Measurements from ENCODE around the gene SFXN3.
A peak's percentile ranks its signal among the peaks of the same experiment; 100 is the strongest.

Gene SFXN3

GRCh38 chr10:101054876-101055275 is 23.8 kb downstream of the SFXN3 start:
- no peak for DNase-seq (ENCODE audit: extremely low read depth in 1 of 2, low read depth in 1 of 2)

GRCh38 chr10:101055411-101055810 is 24.4 kb downstream of the SFXN3 start:
- DNase-seq (ENCODE audit: extremely low read depth in 1 of 2, low read depth in 1 of 2): no peak

GRCh38 chr10:101056365-101057151 is 25.5 kb downstream of the SFXN3 start:
- no peak for DNase-seq (ENCODE audit: extremely low read depth in 1 of 2, low read depth in 1 of 2)

DNA sequence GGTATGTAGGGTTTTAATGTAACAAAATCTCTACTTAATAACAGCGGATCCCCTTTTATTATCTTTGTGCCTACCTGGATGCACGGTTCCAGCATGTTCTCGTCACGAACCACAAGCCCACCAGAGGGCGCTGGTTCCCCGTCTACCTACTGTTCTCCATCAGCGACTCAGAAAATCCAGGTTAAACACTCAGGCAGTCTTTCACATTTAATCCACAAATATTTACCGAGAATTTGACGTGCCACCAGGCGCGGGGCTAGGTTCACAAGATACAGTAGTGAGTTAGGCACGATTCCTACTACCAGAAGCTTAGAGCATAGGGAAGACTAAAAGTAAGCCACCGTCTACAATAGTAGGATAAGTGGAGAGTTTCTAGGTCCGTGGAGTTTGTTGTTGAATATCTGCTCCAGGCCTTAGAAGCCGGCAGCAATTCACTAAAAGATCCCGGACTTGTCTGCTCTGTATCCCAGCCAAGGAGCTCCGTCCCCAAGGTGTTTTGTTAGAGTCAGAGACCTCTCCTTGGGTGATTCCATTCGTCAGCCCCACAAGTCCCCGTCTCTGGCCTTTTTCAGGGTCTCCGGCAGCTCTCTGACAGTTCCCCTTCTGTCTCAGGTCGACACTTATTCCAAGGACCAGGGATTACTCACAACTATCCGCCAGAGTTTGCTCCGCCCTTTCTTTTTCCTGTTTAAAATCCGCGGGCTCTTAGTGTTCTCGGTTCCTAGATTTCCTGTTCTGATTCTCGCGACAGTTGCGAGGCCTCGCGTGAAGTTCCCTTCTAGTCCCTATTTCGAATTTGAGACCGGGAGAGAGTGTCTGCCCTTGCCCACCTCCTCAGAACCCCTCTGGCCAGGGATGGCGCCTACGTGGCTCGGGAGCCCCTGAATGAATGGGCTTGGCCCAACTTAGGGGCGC is 29.3 kb downstream of the SFXN3 start:
- peak; percentile 61 to 84 for DNase-seq (ENCODE audit: extremely low read depth in 1 of 2, low read depth in 1 of 2)

- DNase-seq (ENCODE audit: extremely low read depth in 1 of 2, low read depth in 1 of 2): peak; percentile 84 to 88
These were observed 30.1 kb downstream of the SFXN3 start for GRCh38 chr10:101060951-101061623.

- DNase-seq (ENCODE audit: extremely low read depth in 1 of 2, low read depth in 1 of 2): no peak
These were observed 30.7 kb downstream of the SFXN3 start, which contains the start of gene KAZALD1 for GRCh38 chr10:101061624-101062231. TSS of gene KAZALD1 (plus strand) at chr10:101061989. CDS start at chr10:101062593, 604 bp downstream.

DNA sequence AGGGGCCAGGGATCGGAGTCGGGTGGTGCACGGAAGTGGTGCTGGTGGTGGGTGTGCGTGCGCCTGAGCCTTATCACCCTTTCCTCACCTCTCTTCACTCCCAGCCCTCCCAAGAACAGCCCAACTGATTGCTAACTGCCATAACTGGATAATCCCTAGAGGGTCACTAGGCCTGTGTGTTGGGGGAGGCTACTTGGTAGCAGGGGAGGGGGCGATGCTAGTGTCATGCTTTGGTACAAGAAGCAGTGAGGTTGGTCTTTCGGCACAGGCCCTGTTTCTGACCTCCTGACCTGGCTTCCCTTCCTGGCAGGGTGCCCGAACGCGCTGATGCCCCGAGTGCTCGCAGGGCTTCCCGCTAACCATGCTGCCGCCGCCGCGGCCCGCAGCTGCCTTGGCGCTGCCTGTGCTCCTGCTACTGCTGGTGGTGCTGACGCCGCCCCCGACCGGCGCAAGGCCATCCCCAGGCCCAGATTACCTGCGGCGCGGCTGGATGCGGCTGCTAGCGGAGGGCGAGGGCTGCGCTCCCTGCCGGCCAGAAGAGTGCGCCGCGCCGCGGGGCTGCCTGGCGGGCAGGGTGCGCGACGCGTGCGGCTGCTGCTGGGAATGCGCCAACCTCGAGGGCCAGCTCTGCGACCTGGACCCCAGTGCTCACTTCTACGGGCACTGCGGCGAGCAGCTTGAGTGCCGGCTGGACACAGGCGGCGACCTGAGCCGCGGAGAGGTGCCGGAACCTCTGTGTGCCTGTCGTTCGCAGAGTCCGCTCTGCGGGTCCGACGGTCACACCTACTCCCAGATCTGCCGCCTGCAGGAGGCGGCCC is 31.4 kb downstream of the SFXN3 start:
- peak in 1 of 2 donors; percentile 30 for DNase-seq (ENCODE audit: extremely low read depth in 1 of 2, low read depth in 1 of 2)

DNA sequence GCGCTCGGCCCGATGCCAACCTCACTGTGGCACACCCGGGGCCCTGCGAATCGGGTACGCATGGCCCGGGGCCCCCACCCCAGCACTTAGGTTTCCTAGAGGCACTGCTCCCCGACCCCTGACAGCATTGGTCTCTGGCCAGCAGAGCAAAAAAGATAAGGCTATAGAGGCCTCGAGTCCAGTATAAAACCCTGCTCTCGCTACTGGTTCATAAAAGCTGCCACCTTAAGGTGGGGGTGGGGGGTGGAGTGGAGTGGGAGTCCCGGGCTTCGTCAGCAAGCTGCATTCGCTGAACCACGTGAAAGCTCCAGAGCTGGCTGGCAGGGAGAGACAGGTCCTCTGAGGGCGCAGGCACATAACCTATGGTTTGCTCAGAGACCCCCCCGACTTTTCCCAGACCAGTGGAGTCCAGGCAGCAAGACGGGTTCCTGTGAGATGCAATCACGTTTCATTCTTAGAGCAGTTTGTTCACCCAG is 32.1 kb downstream of the SFXN3 start:
- no peak for DNase-seq (ENCODE audit: extremely low read depth in 1 of 2, low read depth in 1 of 2)

DNA sequence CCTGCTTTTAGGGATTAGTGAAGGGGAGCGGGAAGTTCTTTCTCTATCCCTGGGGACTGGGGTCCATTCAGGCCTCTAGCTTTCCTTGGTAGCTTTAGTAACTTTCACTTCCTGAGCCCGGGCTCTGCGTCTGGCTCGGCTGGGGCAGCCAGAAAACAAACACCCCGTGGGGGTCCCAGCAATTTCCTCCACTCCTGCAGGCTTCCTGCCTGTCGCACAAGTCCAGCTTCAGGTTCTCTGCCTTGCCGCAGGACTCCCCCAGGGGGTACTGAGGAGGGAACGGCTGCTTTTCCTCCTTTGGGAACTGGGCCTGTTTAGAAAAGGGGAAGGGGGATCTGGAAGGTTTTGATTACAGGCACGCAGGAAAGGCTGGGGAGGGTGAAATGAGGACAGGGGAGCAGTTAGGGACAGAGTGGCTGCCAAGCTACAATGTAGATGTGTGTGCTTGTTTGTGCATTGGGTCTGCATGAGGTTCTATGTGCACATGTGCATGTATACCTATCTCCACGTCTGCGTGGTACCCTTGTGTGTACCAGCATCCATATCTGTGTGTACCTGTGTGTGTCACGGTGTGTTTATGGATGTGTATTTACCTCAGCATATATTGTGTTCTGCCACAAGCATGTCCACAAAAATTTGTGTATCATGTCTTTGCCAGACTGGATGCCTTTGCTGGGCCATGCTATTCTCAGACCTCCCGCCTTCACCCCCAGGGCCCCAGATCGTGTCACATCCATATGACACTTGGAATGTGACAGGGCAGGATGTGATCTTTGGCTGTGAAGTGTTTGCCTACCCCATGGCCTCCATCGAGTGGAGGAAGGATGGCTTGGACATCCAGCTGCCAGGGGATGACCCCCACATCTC is 32.7 kb downstream of the SFXN3 start:
- DNase-seq (ENCODE audit: extremely low read depth in 1 of 2, low read depth in 1 of 2): no peak

DNA sequence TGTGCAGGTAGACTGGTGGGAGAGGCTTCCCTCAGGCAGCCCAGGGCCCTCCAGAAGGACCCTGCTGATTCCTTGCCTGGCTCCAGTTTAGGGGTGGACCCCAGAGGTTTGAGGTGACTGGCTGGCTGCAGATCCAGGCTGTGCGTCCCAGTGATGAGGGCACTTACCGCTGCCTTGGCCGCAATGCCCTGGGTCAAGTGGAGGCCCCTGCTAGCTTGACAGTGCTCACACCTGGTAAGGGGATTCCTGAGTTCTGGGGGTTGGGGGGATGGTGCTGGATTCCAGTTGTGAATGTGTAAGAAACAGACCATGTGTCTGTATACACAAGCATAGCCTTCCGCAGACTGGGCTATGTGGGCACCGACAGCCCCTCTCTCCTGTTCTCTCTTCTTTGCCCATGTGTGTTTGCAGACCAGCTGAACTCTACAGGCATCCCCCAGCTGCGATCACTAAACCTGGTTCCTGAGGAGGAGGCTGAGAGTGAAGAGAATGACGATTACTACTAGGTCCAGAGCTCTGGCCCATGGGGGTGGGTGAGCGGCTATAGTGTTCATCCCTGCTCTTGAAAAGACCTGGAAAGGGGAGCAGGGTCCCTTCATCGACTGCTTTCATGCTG is 33.5 kb downstream of the SFXN3 start:
- no peak for DNase-seq (ENCODE audit: extremely low read depth in 1 of 2, low read depth in 1 of 2)

- DNase-seq (ENCODE audit: extremely low read depth in 1 of 2, low read depth in 1 of 2): no peak
These were observed 34.6 kb downstream of the SFXN3 start for GRCh38 chr10:101065481-101066145.

GRCh38 chr10:101066146-101066895 is 35.3 kb downstream of the SFXN3 start:
- DNase-seq (ENCODE audit: extremely low read depth in 1 of 2, low read depth in 1 of 2): peak in 1 of 2 donors; percentile 25

DNA sequence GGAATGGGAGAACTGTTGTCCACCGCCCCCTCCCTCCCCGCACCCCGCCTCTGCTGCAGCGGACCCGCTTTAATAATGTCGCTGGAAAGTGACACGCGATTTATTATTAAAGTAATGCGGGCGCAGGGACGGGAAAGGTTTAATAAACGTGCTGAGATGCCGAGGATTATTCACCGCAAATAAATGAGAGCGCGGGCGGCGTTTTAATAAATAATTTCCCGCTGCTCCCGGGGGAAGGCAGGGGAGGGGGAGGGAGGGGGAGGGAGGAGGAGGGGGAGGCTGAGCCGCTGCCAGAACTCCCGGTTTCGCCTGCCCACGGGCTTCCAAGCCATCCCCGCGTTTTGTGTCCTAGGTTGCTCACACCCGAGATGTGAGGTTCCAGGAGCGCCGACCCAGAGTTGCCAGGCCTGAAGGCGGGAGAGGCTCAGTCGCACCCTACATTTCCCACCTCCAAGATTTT is 35.9 kb downstream of the SFXN3 start:
- no peak for DNase-seq (ENCODE audit: extremely low read depth in 1 of 2, low read depth in 1 of 2)

GRCh38 chr10:101067356-101068083 is 36.5 kb downstream of the SFXN3 start:
- DNase-seq (ENCODE audit: extremely low read depth in 1 of 2, low read depth in 1 of 2): peak in 1 of 2 donors; percentile 64

DNA sequence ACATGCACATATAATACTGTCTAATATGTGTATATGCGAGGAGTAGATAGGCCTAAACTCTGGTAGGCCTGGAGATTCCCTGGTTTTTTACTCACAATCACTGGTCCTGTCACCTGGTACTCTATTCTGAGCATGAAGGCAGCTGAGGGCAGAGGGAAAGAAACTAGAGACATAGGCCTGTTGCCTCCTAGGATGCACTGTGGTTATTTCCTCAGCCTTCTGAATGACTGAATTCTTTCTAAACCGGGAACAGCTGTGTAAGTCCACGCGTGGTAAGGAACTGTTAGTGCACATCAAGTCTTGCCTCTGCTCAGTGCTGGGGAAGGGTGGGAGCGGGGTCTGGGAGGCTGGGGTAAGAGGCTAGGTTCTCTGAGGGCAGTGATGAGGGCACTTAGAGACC is 38.4 kb downstream of the SFXN3 start:
- DNase-seq (ENCODE audit: extremely low read depth in 1 of 2, low read depth in 1 of 2): no peak

GRCh38 chr10:101070098-101070497 is 39.1 kb downstream of the SFXN3 start:
- DNase-seq (ENCODE audit: extremely low read depth in 1 of 2, low read depth in 1 of 2): no peak

Measured in stimulated activated CD8-positive, alpha-beta memory T cell treated with anti-CD3 and anti-CD28 coated beads, Interleukin-7, amount 100 ng/mL, for 48 hours (primary cell).